GM12872 (cell line): ENCODE measurements around the gene ANKS3.

ENCODE experiments used
- TF ChIP-seq, protein P1 (sequence below): IDR thresholded peaks from 3 replicates; pipeline ENCODE4 v1.5.1; 2011; ENCODE audit warnings: low read depth, mild to moderate bottlenecking, low read length, moderate library complexity; ENCODE audit not compliant: insufficient read depth

ANKS3 gene

DNA sequence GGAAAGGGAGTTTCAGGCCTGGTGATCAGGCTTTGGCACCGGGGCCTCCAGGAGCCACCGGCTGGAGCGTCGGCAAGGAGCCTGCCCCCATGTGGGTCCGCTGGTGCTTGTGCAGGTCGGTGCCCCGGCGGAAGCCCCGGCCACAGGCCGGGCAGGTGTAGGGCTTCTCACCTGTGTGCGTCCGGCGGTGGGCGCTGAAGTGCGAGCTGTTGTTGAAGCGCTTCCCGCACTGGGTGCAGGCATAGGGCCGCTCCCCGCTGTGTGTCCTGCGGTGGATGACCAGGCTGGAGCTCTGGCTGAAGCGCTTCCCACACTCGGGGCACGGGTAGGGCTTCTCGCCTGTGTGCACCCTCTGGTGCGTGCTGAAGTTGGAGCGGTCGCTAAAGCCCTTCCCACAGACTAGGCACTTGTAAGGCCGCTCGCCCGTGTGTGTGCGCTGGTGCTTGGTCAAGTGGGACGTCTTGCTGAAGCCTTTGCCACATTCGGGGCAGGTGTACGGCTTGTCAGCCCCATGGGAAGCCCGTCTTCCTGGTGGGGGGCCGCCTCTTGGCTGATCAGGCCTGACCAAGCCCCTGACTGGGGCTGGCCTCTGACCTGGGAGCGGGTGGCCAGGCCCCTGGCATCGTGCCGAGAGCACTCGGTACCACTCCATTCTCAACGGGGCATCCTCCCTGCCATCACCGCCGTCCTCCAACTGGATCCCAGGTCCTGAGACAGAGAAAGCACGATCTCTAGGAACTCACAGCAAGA, 18.5 kb upstream of the ANKS3 start:
- TF ChIP-seq, protein P1, sequence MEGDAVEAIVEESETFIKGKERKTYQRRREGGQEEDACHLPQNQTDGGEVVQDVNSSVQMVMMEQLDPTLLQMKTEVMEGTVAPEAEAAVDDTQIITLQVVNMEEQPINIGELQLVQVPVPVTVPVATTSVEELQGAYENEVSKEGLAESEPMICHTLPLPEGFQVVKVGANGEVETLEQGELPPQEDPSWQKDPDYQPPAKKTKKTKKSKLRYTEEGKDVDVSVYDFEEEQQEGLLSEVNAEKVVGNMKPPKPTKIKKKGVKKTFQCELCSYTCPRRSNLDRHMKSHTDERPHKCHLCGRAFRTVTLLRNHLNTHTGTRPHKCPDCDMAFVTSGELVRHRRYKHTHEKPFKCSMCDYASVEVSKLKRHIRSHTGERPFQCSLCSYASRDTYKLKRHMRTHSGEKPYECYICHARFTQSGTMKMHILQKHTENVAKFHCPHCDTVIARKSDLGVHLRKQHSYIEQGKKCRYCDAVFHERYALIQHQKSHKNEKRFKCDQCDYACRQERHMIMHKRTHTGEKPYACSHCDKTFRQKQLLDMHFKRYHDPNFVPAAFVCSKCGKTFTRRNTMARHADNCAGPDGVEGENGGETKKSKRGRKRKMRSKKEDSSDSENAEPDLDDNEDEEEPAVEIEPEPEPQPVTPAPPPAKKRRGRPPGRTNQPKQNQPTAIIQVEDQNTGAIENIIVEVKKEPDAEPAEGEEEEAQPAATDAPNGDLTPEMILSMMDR = no peak

DNA sequence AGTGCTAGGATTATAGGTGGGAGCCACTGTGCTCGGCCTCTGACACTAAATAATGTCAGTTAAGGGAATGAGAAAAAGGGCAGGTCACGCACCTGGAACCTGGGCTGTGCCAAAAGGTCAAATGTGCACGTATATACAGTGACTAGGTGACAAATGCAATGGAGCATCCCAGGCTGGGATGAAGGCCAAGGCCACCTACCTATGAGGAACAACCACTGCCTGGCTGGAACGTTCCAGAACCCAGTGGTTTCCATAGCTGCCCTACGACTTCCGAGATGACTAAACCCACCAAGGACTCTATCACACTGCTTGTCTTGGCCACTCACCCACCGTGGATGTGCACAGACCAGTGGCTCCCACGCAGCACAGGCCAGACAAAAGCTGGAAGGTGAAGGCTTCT, 16.8 kb upstream of the ANKS3 start:
- TF ChIP-seq, protein P1 = no peak

GRCh38 chr16:4749700-4750257, 15.7 kb upstream of the ANKS3 start:
- TF ChIP-seq, protein P1 = no peak

GRCh38 chr16:4748682-4749411, 14.8 kb upstream of the ANKS3 start:
- TF ChIP-seq, protein P1 = no peak

- TF ChIP-seq, protein P1 = no peak
Measured at GRCh38 chr16:4747906-4748681, 14.0 kb upstream of the ANKS3 start.

DNA sequence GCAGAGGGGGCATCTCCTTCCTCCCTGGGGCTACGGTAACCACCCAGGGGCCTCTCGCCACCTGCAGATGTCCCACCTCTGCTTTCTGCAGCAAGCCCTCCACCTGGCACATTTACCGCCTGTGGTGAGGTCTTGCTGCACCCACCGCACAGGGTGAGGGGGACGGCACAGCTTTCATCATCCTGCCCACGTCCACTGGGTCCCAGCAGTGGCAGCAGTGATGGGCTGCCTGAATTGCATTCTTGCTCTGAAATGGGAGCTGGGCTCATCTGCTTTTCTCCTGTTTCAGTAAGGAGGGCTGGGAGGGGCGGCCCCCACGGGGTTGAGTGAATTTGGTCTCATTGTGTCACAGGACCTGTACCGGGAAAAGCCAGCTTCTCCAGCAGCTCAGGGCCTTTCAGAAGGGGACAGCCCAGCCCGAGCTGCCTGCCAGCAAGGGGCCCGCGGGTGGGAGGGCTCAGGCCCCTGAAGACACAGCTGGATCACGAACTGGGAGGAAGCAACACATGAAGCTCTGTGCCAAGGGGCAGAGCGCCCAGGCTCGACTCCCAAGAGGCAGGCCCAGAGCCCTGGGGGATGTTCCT, 13.0 kb upstream of the ANKS3 start:
- TF ChIP-seq, protein P1 = no peak
